ENCODE results near the gene MTHFD1L.

The MTHFD1L gene

DNA sequence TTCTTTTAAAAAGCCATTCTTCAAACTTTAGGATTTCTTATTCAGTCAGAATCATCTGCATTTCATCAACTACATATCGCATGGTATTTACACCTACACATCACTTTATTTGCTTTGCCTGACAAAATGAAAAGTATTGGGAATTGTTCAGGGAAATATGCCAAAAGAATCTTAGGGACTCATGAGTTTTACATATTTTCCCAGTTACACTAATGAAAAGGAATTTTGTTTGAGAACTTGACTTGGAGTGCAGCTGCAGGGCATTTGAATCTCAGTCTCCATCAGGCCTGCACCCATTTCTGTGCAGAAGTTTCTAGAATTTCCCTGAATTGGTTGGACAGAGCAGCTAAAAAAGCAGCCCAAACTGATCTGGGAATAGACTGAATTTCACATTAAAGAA is 65.3 kb downstream of the MTHFD1L start:
- 100% methylated on average over 1 of the region's 1 CpG for WGBS, 2 experiments
- no peak overlapping the region for H3K4me3 ChIP-seq (ENCODE audit: insufficient read depth, low read depth, low read length)
- peaks cover 6% of the 10 kb centered on the region for H3K36me3 ChIP-seq (ENCODE audit: control insufficient read depth, insufficient read depth, low read length)
- no peak overlapping the region for H3K27ac ChIP-seq (ENCODE audit: insufficient read depth, low read depth, low read length, poor library complexity, severe bottlenecking)
- no peaks in the 10 kb centered on the region for H3K4me1 ChIP-seq (ENCODE audit: control insufficient read depth, insufficient read depth, low read length)
- H3K9me3 ChIP-seq (ENCODE audit: control insufficient read depth, low read length), result no peaks in the 10 kb centered on the region
- H3K27me3 ChIP-seq (ENCODE audit: control insufficient read depth, insufficient read depth, low read length, poor library complexity, severe bottlenecking), result no peaks in the 10 kb centered on the region

DNA sequence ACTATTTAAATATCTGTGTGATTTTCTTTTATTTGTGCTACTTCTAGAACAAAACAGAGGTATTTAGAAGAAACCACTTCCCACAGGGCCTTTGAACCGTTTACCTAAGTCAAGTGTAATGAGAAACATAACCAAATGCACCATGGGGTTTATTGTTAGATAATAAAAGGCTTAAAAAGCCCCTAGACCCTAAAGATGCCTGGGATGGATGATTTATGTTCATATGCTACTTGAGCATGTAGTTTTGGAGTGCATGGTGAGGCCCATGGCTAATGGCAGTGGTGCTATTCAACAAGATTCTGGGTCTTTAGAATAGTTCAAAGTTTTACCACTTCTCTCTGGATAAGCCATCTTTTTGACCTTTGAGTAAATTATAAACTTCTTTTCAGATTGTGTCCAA is 65.9 kb downstream of the MTHFD1L start:
- 100% methylated on average over 1 of the region's 1 CpG for WGBS, 2 experiments
- Histone ChIP-seq H3K27ac (ENCODE audit: insufficient read depth, low read depth, low read length, poor library complexity, severe bottlenecking) (no peak overlapping the region), H3K36me3 (ENCODE audit: control insufficient read depth, insufficient read depth, low read length) (no peaks in the 10 kb centered on the region), H3K27me3 (ENCODE audit: control insufficient read depth, insufficient read depth, low read length, poor library complexity, severe bottlenecking) (no peaks in the 10 kb centered on the region), H3K4me1 (ENCODE audit: control insufficient read depth, insufficient read depth, low read length) (no peaks in the 10 kb centered on the region), H3K9me3 (ENCODE audit: control insufficient read depth, low read length) (no peaks in the 10 kb centered on the region), H3K4me3 (ENCODE audit: insufficient read depth, low read depth, low read length) (no peak overlapping the region)

DNA sequence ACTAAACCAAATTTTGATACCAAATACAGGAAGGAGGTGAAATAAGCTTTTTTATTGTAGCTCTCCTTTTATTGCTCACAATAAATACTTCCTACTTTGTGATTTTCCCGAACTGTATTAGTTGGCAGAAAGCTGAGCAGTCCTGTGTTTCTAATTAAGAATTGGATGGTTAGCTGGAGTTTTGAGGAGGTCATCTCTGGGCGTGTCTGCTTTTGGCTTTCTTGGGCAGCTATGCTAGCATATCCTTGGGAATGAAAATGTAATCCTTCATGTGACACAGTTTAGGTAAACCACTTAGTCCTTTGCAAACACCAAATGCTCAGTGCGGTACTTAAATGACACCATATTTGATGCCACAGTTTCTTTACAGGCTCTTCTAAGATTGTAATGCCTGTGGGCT is 67.5 kb downstream of the MTHFD1L start:
- Histone ChIP-seq H3K36me3 (ENCODE audit: control insufficient read depth, insufficient read depth, low read length) (no peaks in the 10 kb centered on the region), H3K27ac (ENCODE audit: insufficient read depth, low read depth, low read length, poor library complexity, severe bottlenecking) (no peak overlapping the region), H3K4me3 (ENCODE audit: insufficient read depth, low read depth, low read length) (no peak overlapping the region), H3K9me3 (ENCODE audit: control insufficient read depth, low read length) (no peaks in the 10 kb centered on the region), H3K4me1 (ENCODE audit: control insufficient read depth, insufficient read depth, low read length) (no peaks in the 10 kb centered on the region), H3K27me3 (ENCODE audit: control insufficient read depth, insufficient read depth, low read length, poor library complexity, severe bottlenecking) (no peaks in the 10 kb centered on the region)
- 94 to 95% methylated on average over 3 of the region's 3 CpGs for WGBS, 2 experiments

- no peaks in the 10 kb centered on the region for H3K36me3 ChIP-seq (ENCODE audit: control insufficient read depth, insufficient read depth, low read length)
- 93 to 94% methylated on average over 4 of the region's 4 CpGs for WGBS, 2 experiments
- H3K27me3 ChIP-seq (ENCODE audit: control insufficient read depth, insufficient read depth, low read length, poor library complexity, severe bottlenecking), result no peaks in the 10 kb centered on the region
- H3K27ac ChIP-seq (ENCODE audit: insufficient read depth, low read depth, low read length, poor library complexity, severe bottlenecking), result no peak overlapping the region
- H3K9me3 ChIP-seq (ENCODE audit: control insufficient read depth, low read length), result no peaks in the 10 kb centered on the region
- H3K4me3 ChIP-seq (ENCODE audit: insufficient read depth, low read depth, low read length), result no peak overlapping the region
- H3K4me1 ChIP-seq (ENCODE audit: control insufficient read depth, insufficient read depth, low read length), result no peaks in the 10 kb centered on the region
Observed at GRCh38 chr6:150934380-150934779, 68.9 kb downstream of the MTHFD1L start.

DNA sequence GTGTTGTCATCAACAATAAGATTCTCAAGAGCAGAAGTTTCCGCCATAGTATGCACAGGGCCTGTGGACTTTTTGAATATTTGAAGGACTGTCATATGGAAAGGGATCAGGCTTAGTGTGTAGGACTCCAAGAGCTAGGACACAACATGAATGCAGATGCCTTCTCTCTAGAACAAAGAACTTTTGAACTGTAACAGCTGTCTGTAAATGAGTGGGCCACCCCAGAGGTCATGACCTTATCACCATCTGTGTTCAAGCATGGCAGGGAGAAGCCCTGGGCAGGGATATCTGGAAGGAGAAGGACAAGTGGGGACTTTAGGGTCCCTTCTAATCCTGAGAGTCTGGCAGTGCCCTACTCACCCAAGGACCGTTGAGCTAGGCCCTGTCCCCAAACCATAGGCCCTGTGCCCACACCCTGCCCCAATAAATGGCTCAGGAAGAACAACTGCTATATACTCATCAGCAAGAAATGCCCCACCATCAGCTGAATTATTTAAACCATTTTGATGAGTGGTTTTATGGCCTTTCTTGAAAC is 70.6 kb downstream of the MTHFD1L start:
- WGBS, 2 experiments, result 93 to 98% methylated on average over 2 of the region's 2 CpGs
- Histone ChIP-seq H3K36me3 (ENCODE audit: control insufficient read depth, insufficient read depth, low read length) (no peaks in the 10 kb centered on the region), H3K27ac (ENCODE audit: insufficient read depth, low read depth, low read length, poor library complexity, severe bottlenecking) (no peak overlapping the region), H3K27me3 (ENCODE audit: control insufficient read depth, insufficient read depth, low read length, poor library complexity, severe bottlenecking) (no peaks in the 10 kb centered on the region), H3K9me3 (ENCODE audit: control insufficient read depth, low read length) (no peaks in the 10 kb centered on the region), H3K4me1 (ENCODE audit: control insufficient read depth, insufficient read depth, low read length) (no peaks in the 10 kb centered on the region), H3K4me3 (ENCODE audit: insufficient read depth, low read depth, low read length) (no peak overlapping the region)

DNA sequence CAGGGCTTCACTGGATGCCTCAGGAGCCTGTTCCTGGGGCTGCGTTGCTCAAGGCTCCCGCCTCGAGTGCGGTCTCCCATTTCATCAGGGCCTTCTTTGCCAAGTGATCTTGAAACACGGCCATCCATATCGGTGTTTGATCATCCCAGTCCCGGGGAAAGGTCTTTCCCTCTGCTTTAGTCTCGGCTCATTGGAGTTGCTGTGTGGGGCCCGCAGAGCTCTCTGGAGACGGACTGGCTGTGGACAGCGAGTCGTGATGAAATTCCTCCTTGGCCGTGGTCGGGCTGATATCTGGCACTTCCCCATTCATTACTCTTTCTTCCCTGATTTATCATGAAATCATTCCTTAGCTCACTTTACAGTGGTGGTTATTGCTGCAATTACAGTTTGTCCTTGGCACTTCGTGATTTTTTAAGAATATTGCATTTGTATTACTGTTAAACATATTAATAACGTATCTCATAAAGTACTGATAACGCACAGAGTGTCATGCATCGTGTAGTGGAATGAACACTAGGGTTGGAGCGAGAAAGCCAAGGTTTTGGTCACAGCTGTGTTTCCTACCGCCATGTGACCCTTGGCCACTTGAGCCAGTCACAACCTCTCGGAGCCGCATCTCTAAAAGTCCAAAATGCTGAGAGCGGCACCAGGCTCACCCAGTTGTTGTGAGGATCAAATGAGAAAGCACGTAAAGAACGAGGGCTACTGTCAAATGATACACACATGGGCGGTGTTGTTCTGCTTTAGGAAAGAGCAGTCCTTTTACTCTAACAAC is 71.8 kb downstream of the MTHFD1L start:
- Histone ChIP-seq H3K9me3 (ENCODE audit: control insufficient read depth, low read length) (no peaks in the 10 kb centered on the region), H3K4me1 (ENCODE audit: control insufficient read depth, insufficient read depth, low read length) (no peaks in the 10 kb centered on the region), H3K27ac (ENCODE audit: insufficient read depth, low read depth, low read length, poor library complexity, severe bottlenecking) (no peak overlapping the region), H3K36me3 (ENCODE audit: control insufficient read depth, insufficient read depth, low read length) (no peaks in the 10 kb centered on the region), H3K4me3 (ENCODE audit: insufficient read depth, low read depth, low read length) (no peak overlapping the region), H3K27me3 (ENCODE audit: control insufficient read depth, insufficient read depth, low read length, poor library complexity, severe bottlenecking) (no peaks in the 10 kb centered on the region)
- 94% methylated on average over 25 to 26 of the region's 26 CpGs for WGBS, 2 experiments

- WGBS, 2 experiments, result 85 to 91% methylated on average over 5 of the region's 5 CpGs
- Histone ChIP-seq H3K27ac (ENCODE audit: insufficient read depth, low read depth, low read length, poor library complexity, severe bottlenecking) (no peak overlapping the region), H3K4me3 (ENCODE audit: insufficient read depth, low read depth, low read length) (no peak overlapping the region), H3K4me1 (ENCODE audit: control insufficient read depth, insufficient read depth, low read length) (no peaks in the 10 kb centered on the region), H3K36me3 (ENCODE audit: control insufficient read depth, insufficient read depth, low read length) (no peaks in the 10 kb centered on the region), H3K27me3 (ENCODE audit: control insufficient read depth, insufficient read depth, low read length, poor library complexity, severe bottlenecking) (no peaks in the 10 kb centered on the region), H3K9me3 (ENCODE audit: control insufficient read depth, low read length) (no peaks in the 10 kb centered on the region)
Observed at GRCh38 chr6:150939399-150939798, 73.9 kb downstream of the MTHFD1L start.

- Histone ChIP-seq H3K27me3 (ENCODE audit: control insufficient read depth, insufficient read depth, low read length, poor library complexity, severe bottlenecking) (no peaks in the 10 kb centered on the region), H3K27ac (ENCODE audit: insufficient read depth, low read depth, low read length, poor library complexity, severe bottlenecking) (no peak overlapping the region), H3K4me3 (ENCODE audit: insufficient read depth, low read depth, low read length) (no peak overlapping the region), H3K36me3 (ENCODE audit: control insufficient read depth, insufficient read depth, low read length) (no peaks in the 10 kb centered on the region), H3K4me1 (ENCODE audit: control insufficient read depth, insufficient read depth, low read length) (no peaks in the 10 kb centered on the region), H3K9me3 (ENCODE audit: control insufficient read depth, low read length) (no peaks in the 10 kb centered on the region)
- WGBS, 2 experiments, result 94 to 96% methylated on average over 7 of the region's 7 CpGs
Observed at GRCh38 chr6:150940941-150941340, 75.4 kb downstream of the MTHFD1L start.

DNA sequence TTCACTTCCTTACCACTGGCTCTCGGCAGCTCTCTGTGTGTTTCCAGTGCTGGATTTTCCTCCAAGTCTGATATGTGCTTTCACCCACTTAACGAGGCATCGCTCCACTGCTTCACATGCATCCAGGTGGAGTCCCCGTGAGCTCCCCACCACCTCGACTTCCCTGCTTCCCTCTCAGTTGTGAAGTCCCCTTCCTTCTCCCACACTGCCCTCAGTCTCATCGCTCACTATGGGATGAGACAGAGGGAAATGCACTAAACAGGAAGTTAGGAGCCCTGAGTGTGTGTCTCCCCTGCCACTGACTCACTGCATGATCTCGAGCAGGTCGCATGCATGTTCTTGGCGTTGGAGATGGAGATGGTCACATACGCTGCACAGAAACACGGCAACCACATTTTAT is 84.0 kb downstream of the MTHFD1L start:
- 91 to 93% methylated on average over 11 of the region's 11 CpGs for WGBS, 2 experiments
- Histone ChIP-seq H3K4me1 (ENCODE audit: control insufficient read depth, insufficient read depth, low read length) (no peaks in the 10 kb centered on the region), H3K27me3 (ENCODE audit: control insufficient read depth, insufficient read depth, low read length, poor library complexity, severe bottlenecking) (no peaks in the 10 kb centered on the region), H3K27ac (ENCODE audit: insufficient read depth, low read depth, low read length, poor library complexity, severe bottlenecking) (no peak overlapping the region), H3K9me3 (ENCODE audit: control insufficient read depth, low read length) (no peaks in the 10 kb centered on the region), H3K4me3 (ENCODE audit: insufficient read depth, low read depth, low read length) (no peak overlapping the region), H3K36me3 (ENCODE audit: control insufficient read depth, insufficient read depth, low read length) (no peaks in the 10 kb centered on the region)

- Histone ChIP-seq H3K9me3 (ENCODE audit: control insufficient read depth, low read length) (no peaks in the 10 kb centered on the region), H3K27ac (ENCODE audit: insufficient read depth, low read depth, low read length, poor library complexity, severe bottlenecking) (no peak overlapping the region), H3K4me1 (ENCODE audit: control insufficient read depth, insufficient read depth, low read length) (no peaks in the 10 kb centered on the region), H3K4me3 (ENCODE audit: insufficient read depth, low read depth, low read length) (no peak overlapping the region), H3K36me3 (ENCODE audit: control insufficient read depth, insufficient read depth, low read length) (no peaks in the 10 kb centered on the region), H3K27me3 (ENCODE audit: control insufficient read depth, insufficient read depth, low read length, poor library complexity, severe bottlenecking) (no peaks in the 10 kb centered on the region)
- WGBS, 2 experiments, result 90 to 91% methylated on average over 5 of the region's 5 CpGs
Observed at GRCh38 chr6:150953851-150954250, 88.3 kb downstream of the MTHFD1L start.

All from ectodermal cell (in vitro differentiated cells).